ENCODE data around the gene VPS29.
"Not testable (repeated sequence)": the region's sequence is repeated elsewhere in the genome, so short reads cannot be mapped to it uniquely, and the experiment has no call there.

The VPS29 gene

GRCh38 chr12:110534811-110535210, 32.9 kb upstream of the VPS29 start:
- TF ChIP-seq CTCF (conservative IDR thresholded peaks at IDR 0.05; ENCODE audit: low read depth, low read length) = no peak
- no peak for DNase-seq (ENCODE audit: low read depth)
- H3K4me3 ChIP-seq (ENCODE audit: low read length) = no peak overlapping the region

- no peak for DNase-seq (ENCODE audit: low read depth)
- no peak for TF ChIP-seq CTCF (conservative IDR thresholded peaks at IDR 0.05; ENCODE audit: low read depth, low read length)
Measured at GRCh38 chr12:110533607-110534006, 31.7 kb upstream of the VPS29 start.

GRCh38 chr12:110532644-110533043, 30.7 kb upstream of the VPS29 start:
- H3K4me3 ChIP-seq (ENCODE audit: low read length) = no peak overlapping the region
- DNase-seq (ENCODE audit: low read depth) = no peak
- no peak for TF ChIP-seq CTCF (conservative IDR thresholded peaks at IDR 0.05; ENCODE audit: low read depth, low read length)

More at GRCh38 chr12:110533607-110534006, 31.7 kb upstream of the VPS29 start:
- H3K4me3 ChIP-seq (ENCODE audit: low read length) = no peak overlapping the region

GRCh38 chr12:110531741-110532333, 29.9 kb upstream of the VPS29 start:
- H3K4me3 ChIP-seq (ENCODE audit: low read length) = no peak overlapping the region
- no peak for TF ChIP-seq CTCF (conservative IDR thresholded peaks at IDR 0.05; ENCODE audit: low read depth, low read length)
- no peak for DNase-seq (ENCODE audit: low read depth)

GRCh38 chr12:110530511-110530910, 28.6 kb upstream of the VPS29 start:
- no peak for TF ChIP-seq CTCF (conservative IDR thresholded peaks at IDR 0.05; ENCODE audit: low read depth, low read length)
- DNase-seq (ENCODE audit: low read depth) = no peak
- no peak overlapping the region for H3K4me3 ChIP-seq (ENCODE audit: low read length)

GRCh38 chr12:110528277-110528839, 26.4 kb upstream of the VPS29 start:
- TF ChIP-seq CTCF (conservative IDR thresholded peaks at IDR 0.05; ENCODE audit: low read depth, low read length) = no peak
- no peak overlapping the region for H3K4me3 ChIP-seq (ENCODE audit: low read length)
- DNase-seq (ENCODE audit: low read depth) = no peak

GRCh38 chr12:110520876-110521712, 19.2 kb upstream of the VPS29 start:
- H3K4me3 ChIP-seq (ENCODE audit: low read length); DNase-seq (ENCODE audit: low read depth): not testable (repeated sequence)

- H3K4me3 ChIP-seq (ENCODE audit: low read length) = not testable (repeated sequence)
Measured at GRCh38 chr12:110518014-110518413, 16.1 kb upstream of the VPS29 start.

More at GRCh38 chr12:110518014-110518413, 16.1 kb upstream of the VPS29 start:
- not testable (repeated sequence) for DNase-seq (ENCODE audit: low read depth)
